ENCODE measurements around the gene HCCS.

DNA sequence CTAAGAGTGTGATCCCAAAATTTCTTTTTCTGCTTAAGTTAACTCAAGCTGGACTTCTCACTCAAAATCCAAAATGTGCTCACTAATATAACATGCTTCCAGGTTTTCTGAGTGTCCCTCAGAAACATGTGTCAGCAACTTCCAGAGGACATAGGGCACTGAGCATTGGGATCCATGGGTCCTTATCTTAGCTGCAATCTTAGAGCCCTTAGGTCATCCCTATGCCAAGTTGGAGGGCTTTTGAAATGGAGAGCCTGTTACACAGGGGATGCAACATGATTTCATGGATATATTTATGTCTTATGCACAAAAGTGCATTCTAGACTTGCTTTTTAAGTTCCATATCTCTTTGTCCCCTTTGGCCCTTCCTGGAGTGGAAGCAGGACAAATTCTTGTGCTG, 11.7 kb upstream of the HCCS start:
- TF ChIP-seq, protein P1, sequence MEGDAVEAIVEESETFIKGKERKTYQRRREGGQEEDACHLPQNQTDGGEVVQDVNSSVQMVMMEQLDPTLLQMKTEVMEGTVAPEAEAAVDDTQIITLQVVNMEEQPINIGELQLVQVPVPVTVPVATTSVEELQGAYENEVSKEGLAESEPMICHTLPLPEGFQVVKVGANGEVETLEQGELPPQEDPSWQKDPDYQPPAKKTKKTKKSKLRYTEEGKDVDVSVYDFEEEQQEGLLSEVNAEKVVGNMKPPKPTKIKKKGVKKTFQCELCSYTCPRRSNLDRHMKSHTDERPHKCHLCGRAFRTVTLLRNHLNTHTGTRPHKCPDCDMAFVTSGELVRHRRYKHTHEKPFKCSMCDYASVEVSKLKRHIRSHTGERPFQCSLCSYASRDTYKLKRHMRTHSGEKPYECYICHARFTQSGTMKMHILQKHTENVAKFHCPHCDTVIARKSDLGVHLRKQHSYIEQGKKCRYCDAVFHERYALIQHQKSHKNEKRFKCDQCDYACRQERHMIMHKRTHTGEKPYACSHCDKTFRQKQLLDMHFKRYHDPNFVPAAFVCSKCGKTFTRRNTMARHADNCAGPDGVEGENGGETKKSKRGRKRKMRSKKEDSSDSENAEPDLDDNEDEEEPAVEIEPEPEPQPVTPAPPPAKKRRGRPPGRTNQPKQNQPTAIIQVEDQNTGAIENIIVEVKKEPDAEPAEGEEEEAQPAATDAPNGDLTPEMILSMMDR (IDR thresholded peaks at IDR 0.05), result no peak
- TF ChIP-seq EP300 (IDR thresholded peaks at IDR 0.05), result no peak

Measured in tibial nerve (tissue), 4 donors.